Nephron (organoid): ENCODE measurements around the gene ORC2.

Experiments used
- H3K27ac Mint-ChIP-seq, 3 experiments: 2 replicates each; pipeline ENCODE4 v1.8.0; 2020; ENCODE audit warnings: mixed read lengths in 3 of 3, mild to moderate bottlenecking in 2 of 3, moderate library complexity in 1 of 3
- H3K27me3 Mint-ChIP-seq: 2 replicates; pipeline ENCODE4 v1.8.0; 2021; ENCODE audit warnings: low read depth, mild to moderate bottlenecking, moderate library complexity, mixed read lengths
- H3K36me3 Mint-ChIP-seq: 2 replicates; pipeline ENCODE4 v1.8.0; 2020; ENCODE audit warnings: low read depth, mixed read lengths
- H3K4me1 Mint-ChIP-seq: 2 replicates; pipeline ENCODE4 v1.8.0; 2020; ENCODE audit warnings: mixed read lengths
- H3K4me3 Mint-ChIP-seq, 3 experiments: 2 replicates each; pipeline ENCODE4 v1.8.0; 2020; ENCODE audit warnings: mild to moderate bottlenecking in 3 of 3, mixed read lengths in 3 of 3, moderate library complexity in 2 of 3
- H3K9me3 Mint-ChIP-seq: 2 replicates; pipeline ENCODE4 v1.8.0; 2020; ENCODE audit warnings: mixed read lengths
- CTCF ChIP-seq, 3 experiments: fragments of 200-600 bp; sonication (generic); IDR thresholded peaks; one replicate each; pipeline ENCODE4 v1.5.0; 2021; ENCODE audit warnings: antibody characterized with exemption in 3 of 3; ENCODE audit not compliant: unreplicated experiment in 3 of 3

ORC2 gene

DNA sequence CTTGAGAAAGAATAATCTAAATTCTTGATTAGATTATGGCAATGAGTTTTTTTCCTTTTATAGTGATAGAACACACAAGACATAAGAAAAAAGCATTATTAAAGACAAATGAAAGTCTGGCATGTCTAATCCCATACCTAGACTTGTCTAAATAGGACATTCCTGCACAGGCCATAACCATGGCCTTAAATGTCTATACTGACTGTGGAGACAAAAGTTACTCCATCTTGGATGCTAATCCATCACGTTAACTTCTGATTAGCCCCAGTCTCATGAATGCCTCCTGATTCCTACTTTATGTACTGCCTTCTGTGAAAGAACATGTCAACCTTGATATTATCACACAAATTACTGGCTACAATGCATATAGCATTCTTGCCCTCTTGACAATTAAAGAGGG lies 23.6 kb downstream of the ORC2 start:
- Mint-ChIP-seq H3K27ac (no peak overlapping the region), H3K4me3 (no peak overlapping the region), H3K9me3 (no peaks in the 10 kb centered on the region), H3K4me1 (no peaks in the 10 kb centered on the region), H3K36me3 (peaks cover 53% of the 10 kb centered on the region), H3K27me3 (no peaks in the 10 kb centered on the region)
- TF ChIP-seq CTCF (IDR thresholded peaks at IDR 0.05; ENCODE audit: unreplicated experiment in 3 of 3): no peak

DNA sequence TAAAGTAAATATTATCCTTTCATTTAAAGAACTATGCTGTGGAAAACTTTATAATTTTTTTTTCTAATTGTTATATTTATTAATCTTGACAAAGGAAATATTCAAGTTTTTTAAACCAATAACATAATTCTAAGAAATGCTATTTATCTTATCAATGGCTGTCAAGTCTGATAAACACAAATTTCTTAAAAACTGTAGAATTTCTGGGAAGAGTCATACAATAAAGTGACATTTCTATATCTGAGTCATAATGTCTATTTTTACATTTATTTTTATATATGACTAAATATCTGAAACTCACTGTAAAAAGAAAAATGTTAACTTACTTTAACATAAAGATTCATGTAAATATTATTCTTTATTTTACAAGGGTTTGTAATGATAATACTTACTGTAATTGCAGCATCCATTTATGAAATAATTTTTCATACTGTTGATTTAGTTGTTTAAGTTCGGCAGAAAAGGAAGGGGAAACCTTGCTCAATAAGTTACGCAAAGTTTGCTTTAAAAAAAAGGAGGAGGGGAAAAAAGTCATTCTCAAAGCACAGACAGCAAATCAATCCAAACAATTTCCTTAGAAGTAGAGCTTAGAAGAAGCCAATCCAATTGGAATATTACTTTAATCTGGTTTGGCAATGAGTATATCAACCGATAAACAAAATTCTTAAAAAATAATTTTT lies 32.4 kb downstream of the ORC2 start:
- TF ChIP-seq CTCF (IDR thresholded peaks at IDR 0.05; ENCODE audit: unreplicated experiment in 3 of 3): no peak
- Mint-ChIP-seq H3K4me1 (no peaks in the 10 kb centered on the region), H3K27ac (no peak overlapping the region), H3K36me3 (peaks cover 39% of the 10 kb centered on the region), H3K27me3 (no peaks in the 10 kb centered on the region), H3K9me3 (no peaks in the 10 kb centered on the region), H3K4me3 (no peak overlapping the region)

DNA sequence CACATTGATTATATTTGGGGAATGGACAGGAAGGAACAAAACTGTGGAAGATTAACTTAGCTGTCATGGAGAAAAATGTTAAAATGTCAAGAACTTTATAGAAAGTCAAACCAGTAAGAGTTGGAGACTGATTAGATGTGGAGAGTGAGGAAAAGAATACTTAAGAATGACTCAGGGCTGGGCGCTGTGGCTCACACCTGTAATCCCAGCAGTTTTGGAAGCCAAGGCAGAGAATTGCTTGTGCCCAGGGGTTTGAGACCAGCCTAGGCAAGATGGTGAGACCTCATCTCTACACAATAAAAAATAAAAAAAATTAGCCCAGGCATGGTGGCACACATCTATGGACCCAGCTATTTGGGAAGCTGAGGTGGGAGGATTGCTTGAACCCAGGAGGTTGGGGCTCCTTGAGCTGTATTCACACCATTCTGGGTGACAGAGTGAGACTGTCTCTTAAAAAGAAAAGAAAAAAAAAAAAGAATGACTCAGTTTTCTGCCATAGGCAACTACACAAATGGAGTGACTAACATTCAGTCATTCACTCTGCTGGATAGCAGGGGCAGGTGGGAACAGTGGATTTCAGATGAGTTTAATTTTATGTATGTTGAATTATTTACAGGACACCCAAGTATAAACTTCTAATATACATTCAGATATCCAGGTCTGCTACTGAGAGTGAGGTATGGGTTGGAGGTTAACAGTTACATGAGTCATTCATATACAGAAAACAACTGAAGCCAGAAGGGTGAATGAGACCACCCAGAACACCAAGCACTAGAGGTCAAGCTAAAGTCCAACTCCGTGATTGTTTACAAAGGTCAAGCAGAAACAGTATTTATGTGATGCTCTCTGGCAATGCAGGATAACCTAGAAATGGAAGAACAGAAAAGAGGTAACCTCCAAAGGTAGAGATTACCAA lies 33.9 kb downstream of the ORC2 start:
- no peaks in the 10 kb centered on the region for H3K4me1 Mint-ChIP-seq
- no peak overlapping the region for H3K27ac Mint-ChIP-seq
- no peaks in the 10 kb centered on the region for H3K9me3 Mint-ChIP-seq
- H3K27me3 Mint-ChIP-seq: no peaks in the 10 kb centered on the region
- peaks cover 37% of the 10 kb centered on the region for H3K36me3 Mint-ChIP-seq
- no peak for TF ChIP-seq CTCF (IDR thresholded peaks at IDR 0.05; ENCODE audit: unreplicated experiment in 3 of 3)
- H3K4me3 Mint-ChIP-seq: no peak overlapping the region

DNA sequence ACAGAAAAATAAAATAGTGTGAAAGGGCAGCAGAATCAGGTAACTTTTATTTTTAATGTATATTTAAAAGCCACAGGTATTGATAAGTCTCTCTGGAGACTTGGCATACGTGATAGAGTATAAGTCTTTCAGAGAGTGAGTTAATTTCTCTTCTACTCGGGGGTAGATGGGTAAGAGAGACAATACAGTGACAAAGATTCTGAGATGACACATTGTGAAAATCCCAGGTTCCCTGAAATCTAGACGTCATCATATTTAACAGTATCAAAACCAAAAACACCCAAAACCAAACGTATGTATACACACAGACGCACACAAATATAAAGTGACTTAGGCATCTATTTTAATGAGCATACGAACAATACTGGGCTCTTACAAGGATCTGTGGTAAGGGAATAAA lies 41.0 kb downstream of the ORC2 start:
- no peaks in the 10 kb centered on the region for H3K4me1 Mint-ChIP-seq
- no peak for TF ChIP-seq CTCF (IDR thresholded peaks at IDR 0.05; ENCODE audit: unreplicated experiment in 3 of 3)
- no peak overlapping the region for H3K27ac Mint-ChIP-seq
- no peaks in the 10 kb centered on the region for H3K9me3 Mint-ChIP-seq
- no peaks in the 10 kb centered on the region for H3K27me3 Mint-ChIP-seq
- H3K4me3 Mint-ChIP-seq: no peak overlapping the region
- peaks cover 51% of the 10 kb centered on the region for H3K36me3 Mint-ChIP-seq

- H3K27ac Mint-ChIP-seq: no peak overlapping the region
- no peaks in the 10 kb centered on the region for H3K4me1 Mint-ChIP-seq
- no peaks in the 10 kb centered on the region for H3K9me3 Mint-ChIP-seq
- H3K4me3 Mint-ChIP-seq: no peak overlapping the region
- H3K36me3 Mint-ChIP-seq: peaks cover 46% of the 10 kb centered on the region
- H3K27me3 Mint-ChIP-seq: no peaks in the 10 kb centered on the region
- TF ChIP-seq CTCF (IDR thresholded peaks at IDR 0.05; ENCODE audit: unreplicated experiment in 3 of 3): no peak
Measured at GRCh38 chr2:200913654-200914053, 49.8 kb downstream of the ORC2 start.
